ENCODE results near the gene KIF5B.
A peak's percentile ranks its signal among the peaks of the same experiment; 100 is the strongest.
"Not testable (repeated sequence)": the region's sequence is repeated elsewhere in the genome, so short reads cannot be mapped to it uniquely, and the experiment has no call there.

Gene KIF5B

DNA sequence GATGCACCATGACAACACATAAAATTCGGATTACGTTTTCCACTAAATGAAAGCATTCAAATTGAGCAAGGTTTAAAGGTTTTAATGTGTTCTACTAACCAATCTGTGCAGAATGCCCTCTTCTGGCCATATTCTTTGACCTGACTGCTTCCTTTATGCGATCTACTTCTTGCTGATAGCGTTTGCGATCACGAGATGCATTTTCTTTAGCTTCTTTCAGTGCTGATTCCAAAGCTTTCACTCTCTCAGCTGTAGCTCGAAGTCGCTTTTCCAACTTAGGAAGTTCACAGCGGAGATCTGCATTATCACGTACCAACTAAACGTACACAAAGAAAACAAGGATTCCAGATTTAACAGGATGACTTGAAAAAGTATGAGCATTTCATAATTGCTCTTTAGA is 39.2 kb downstream of the KIF5B start:
- H3K4me1 Mint-ChIP-seq, result no peaks in the 10 kb centered on the region
- H3K9me3 Mint-ChIP-seq, result no peaks in the 10 kb centered on the region
- DNase-seq (ENCODE audit: low spot score in 2 of 2), result no peak
- no peak for ATAC-seq (ENCODE audit: low read depth)
- no peak overlapping the region for H3K4me3 Mint-ChIP-seq
- no peak overlapping the region for H3K27ac Mint-ChIP-seq
- peaks cover 28% of the 10 kb centered on the region for H3K36me3 Mint-ChIP-seq
- no peaks in the 10 kb centered on the region for H3K27me3 Mint-ChIP-seq

DNA sequence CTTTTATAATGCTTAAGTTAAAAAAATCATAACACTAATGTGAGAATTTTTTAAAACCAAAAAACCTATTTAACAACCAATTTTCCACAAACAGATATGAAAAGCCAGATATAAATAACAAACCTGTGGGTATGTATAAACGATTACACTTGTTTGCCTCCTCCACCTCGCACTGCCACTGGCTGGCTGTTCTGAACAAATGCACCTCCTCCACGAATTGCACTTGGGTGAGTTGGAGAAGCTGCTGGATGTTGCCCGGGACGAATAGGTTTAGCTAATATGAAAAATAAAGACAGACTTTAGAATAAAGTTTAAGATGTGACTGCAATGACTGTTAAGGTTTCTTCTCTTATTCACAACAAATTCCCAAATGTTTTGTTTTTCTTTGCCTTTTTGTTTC is 40.8 kb downstream of the KIF5B start:
- no peaks in the 10 kb centered on the region for H3K27me3 Mint-ChIP-seq
- H3K4me3 Mint-ChIP-seq, result no peak overlapping the region
- ATAC-seq (ENCODE audit: low read depth) (no peak), DNase-seq (ENCODE audit: low spot score in 2 of 2) (no peak)
- H3K9me3 Mint-ChIP-seq, result no peaks in the 10 kb centered on the region
- H3K4me1 Mint-ChIP-seq, result no peaks in the 10 kb centered on the region
- peaks cover 23% of the 10 kb centered on the region for H3K36me3 Mint-ChIP-seq
- no peak overlapping the region for H3K27ac Mint-ChIP-seq

DNA sequence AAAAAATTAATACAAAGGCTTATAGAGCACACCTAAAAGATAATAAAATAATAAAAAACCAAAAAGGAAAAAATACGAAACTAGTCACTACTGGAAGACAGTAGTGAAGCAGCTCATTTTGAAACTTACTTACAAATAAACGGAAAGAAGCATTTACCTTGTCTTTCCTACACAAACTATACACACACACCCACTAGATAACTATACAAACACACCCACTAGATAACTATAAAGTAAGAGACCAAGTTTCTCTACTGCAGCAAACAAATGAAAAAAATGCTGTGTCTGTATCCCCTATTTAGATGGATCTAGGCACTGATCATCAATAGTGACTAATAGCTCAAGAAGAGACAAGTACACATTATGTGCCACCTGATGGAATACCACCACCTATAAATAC is 49.2 kb downstream of the KIF5B start:
- peaks cover 6% of the 10 kb centered on the region for H3K36me3 Mint-ChIP-seq
- no peak overlapping the region for H3K4me3 Mint-ChIP-seq
- ATAC-seq (ENCODE audit: low read depth), result no peak
- peaks cover 2% of the 10 kb centered on the region for H3K4me1 Mint-ChIP-seq
- no peak for DNase-seq (ENCODE audit: low spot score in 2 of 2)
- H3K27me3 Mint-ChIP-seq, result no peaks in the 10 kb centered on the region
- no peaks in the 10 kb centered on the region for H3K9me3 Mint-ChIP-seq
- no peak overlapping the region for H3K27ac Mint-ChIP-seq

DNA sequence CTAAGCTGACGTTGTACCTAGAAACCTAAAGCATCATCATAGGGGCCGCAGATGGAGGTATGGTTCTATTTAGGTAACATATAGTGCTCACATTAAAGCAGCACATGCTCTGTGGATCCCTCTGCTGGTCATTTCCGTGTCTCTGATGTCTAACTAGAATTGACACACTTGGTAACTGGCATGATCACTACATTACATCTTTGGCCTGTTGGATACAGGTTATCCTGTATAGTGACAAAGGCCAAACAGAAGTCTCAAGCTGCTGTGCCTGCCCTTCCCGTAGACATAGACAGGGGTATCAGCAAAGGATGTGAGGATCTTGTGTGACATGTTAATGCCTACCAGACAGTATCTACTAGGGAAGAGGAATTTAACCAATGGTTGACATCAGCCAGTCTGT is 51.2 kb downstream of the KIF5B start:
- H3K27ac Mint-ChIP-seq, result peak overlapping the region; percentile 45

DNA sequence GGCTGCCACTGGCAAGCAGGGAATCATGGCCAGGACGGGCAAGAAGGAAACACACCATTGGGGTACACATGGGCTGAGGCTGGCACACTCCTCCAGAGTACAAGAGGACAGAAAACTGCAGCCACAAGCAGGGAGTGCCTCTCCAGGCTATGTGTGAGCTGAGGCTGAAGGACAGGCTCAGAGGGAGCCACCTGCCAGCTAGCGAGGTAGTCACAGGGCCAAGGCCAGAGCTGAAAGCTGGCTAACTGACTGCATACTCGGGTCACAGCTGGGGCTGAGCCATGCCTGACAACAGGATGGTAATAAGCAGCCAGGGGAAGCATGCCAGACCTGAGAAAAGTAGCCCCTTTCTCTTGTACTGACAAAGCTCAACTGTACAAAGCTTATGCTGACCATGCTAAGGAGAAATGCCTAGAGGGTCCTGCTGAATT is 52.0 kb downstream of the KIF5B start:
- Mint-ChIP-seq H3K27me3 (no peaks in the 10 kb centered on the region), H3K36me3 (peaks cover 4% of the 10 kb centered on the region), H3K27ac (no peak overlapping the region), H3K4me1 (peaks cover 5% of the 10 kb centered on the region), H3K9me3 (no peaks in the 10 kb centered on the region), H3K4me3 (no peak overlapping the region)
- DNase-seq (ENCODE audit: low spot score in 2 of 2) (no peak), ATAC-seq (ENCODE audit: low read depth) (no peak)

More for the DNA sequence above, 51.2 kb downstream of the KIF5B start:
- Mint-ChIP-seq H3K27me3 (no peaks in the 10 kb centered on the region), H3K4me1 (peaks cover 5% of the 10 kb centered on the region), H3K4me3 (no peak overlapping the region), H3K9me3 (no peaks in the 10 kb centered on the region), H3K36me3 (peaks cover 4% of the 10 kb centered on the region)
- DNase-seq (ENCODE audit: low spot score in 2 of 2) (peak; percentile 21 to 28), ATAC-seq (ENCODE audit: low read depth) (peak; percentile 69)

DNA sequence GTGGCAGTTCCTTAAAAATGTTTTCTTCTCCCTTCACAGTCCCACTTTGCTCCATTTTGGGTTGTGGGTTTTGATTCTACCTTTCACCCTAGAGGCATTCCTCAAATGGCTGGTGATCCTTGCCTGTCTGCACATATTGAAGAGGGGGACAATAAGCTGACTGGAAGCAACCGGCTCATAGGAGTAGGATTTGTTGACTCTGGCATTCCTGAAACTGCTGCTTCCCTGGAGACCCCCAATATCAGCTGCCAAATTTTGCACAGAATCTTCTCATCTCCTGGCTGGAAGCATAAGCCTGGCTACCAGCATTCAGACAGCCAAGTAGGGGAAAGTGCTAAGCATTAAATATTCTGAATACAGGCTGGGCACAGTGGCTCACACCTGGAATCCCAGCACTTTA is 53.7 kb downstream of the KIF5B start:
- H3K27ac Mint-ChIP-seq, result no peak overlapping the region

DNA sequence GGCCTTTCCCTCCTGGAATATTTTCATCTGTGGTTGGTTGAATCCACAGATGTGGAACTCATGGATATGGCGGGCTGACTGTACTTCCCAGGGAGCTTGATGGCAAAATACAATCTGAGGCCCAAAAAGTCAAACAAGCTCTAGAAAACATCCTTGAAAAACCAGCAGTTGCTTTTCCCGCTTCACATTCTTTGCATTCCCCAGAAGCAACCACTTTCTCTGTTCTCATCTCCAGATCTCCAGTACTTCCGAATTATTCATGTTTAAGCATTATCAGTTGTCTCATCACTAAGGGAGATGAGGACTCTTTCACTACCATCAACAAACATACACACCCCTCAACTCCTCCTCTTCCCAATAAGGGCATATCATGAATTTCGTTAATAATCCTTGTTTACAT is 55.3 kb downstream of the KIF5B start:
- peaks cover 5% of the 10 kb centered on the region for H3K4me1 Mint-ChIP-seq
- no peaks in the 10 kb centered on the region for H3K9me3 Mint-ChIP-seq
- no peak overlapping the region for H3K27ac Mint-ChIP-seq
- no peak for ATAC-seq (ENCODE audit: low read depth)
- no peak for DNase-seq (ENCODE audit: low spot score in 2 of 2)
- no peaks in the 10 kb centered on the region for H3K36me3 Mint-ChIP-seq
- H3K4me3 Mint-ChIP-seq, result no peak overlapping the region
- no peaks in the 10 kb centered on the region for H3K27me3 Mint-ChIP-seq

More for the DNA sequence above, 53.7 kb downstream of the KIF5B start:
- H3K36me3 Mint-ChIP-seq, result no peaks in the 10 kb centered on the region
- H3K9me3 Mint-ChIP-seq, result no peaks in the 10 kb centered on the region
- H3K4me1 Mint-ChIP-seq, result peaks cover 5% of the 10 kb centered on the region
- ATAC-seq (ENCODE audit: low read depth) (no peak), DNase-seq (ENCODE audit: low spot score in 2 of 2) (no peak)
- H3K4me3 Mint-ChIP-seq, result no peak overlapping the region
- H3K27me3 Mint-ChIP-seq, result no peaks in the 10 kb centered on the region

DNA sequence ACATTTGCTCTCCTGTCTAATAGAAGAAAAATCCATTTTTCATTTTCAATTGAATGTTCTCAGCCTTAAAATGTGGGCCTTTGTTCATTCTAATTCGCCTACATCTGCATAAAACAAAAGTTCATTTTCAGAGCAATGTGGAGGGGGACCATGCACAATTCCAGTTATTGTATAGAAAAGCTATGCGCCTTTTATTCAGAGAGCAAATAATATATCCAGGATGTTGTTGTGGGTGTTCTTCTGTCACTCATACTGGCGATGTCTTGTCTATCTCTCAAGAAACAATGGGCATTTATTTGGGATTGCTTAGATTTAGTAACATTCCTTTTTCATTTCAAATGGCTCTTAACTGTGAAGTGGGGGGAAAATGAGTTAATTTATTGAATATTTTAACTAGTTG is 56.4 kb downstream of the KIF5B start:
- H3K27ac Mint-ChIP-seq, result no peak overlapping the region
- H3K36me3 Mint-ChIP-seq, result no peaks in the 10 kb centered on the region
- ATAC-seq (ENCODE audit: low read depth) (no peak), DNase-seq (ENCODE audit: low spot score in 2 of 2) (no peak)
- H3K4me1 Mint-ChIP-seq, result peaks cover 5% of the 10 kb centered on the region
- no peaks in the 10 kb centered on the region for H3K9me3 Mint-ChIP-seq
- H3K27me3 Mint-ChIP-seq, result no peaks in the 10 kb centered on the region
- H3K4me3 Mint-ChIP-seq, result no peak overlapping the region

DNA sequence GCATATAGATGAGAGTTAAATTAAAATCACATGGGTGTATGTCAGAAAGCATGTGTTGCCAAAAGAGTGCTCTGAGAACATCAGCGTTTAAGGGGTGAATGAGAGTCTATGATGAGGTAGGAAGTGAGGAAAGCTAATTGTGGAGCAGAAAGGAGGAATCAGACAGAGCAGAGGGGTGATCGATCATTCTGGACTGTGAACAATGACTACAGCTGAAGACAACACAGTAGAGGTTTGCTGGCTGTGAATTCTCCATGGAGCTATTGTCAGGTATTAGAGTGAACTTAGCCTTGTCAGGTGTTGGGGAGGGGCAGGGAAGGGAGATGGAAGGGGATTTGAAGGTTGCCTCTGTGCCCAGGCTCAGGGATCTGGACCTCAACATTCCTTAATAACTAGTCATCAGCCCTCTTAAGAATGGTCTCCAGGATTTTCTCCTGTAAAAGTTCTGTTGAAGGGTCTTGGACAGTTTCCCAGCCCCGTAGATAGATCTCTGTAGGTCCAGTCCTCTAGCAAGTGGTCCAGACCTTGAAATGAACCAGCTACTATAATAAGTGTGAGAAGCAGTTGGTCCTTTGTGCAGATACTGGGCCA is 57.1 kb downstream of the KIF5B start:
- no peaks in the 10 kb centered on the region for H3K36me3 Mint-ChIP-seq
- H3K4me1 Mint-ChIP-seq, result peaks cover 5% of the 10 kb centered on the region
- no peak overlapping the region for H3K27ac Mint-ChIP-seq
- H3K9me3 Mint-ChIP-seq, result no peaks in the 10 kb centered on the region
- no peak for ATAC-seq (ENCODE audit: low read depth)
- DNase-seq (ENCODE audit: low spot score in 2 of 2), result no peak
- peaks cover 2% of the 10 kb centered on the region for H3K27me3 Mint-ChIP-seq
- no peak overlapping the region for H3K4me3 Mint-ChIP-seq

DNA sequence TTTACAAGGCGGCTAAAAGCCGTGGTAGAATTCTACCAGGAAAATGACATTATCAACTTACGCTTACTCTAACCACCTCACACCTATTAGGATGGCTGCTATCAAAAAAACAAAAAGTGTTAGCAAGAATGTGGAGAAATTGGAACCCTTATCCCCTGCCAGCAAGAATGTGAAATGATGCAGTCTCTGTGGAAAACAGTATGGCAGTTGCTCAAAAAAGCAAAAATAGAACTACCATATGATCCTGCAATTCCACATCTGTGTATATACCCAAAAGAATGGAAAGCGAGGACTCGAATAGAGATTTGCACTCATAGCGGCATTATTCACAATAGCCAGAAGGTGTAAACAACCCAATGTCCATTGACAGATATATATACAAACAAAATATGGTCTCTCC is 61.3 kb downstream of the KIF5B start:
- ATAC-seq (ENCODE audit: low read depth), result no peak
- DNase-seq (ENCODE audit: low spot score in 2 of 2), result no peak
- Mint-ChIP-seq H3K27me3 (peaks cover 2% of the 10 kb centered on the region), H3K9me3 (no peaks in the 10 kb centered on the region), H3K4me3 (no peak overlapping the region), H3K4me1 (no peaks in the 10 kb centered on the region), H3K27ac (no peak overlapping the region), H3K36me3 (no peaks in the 10 kb centered on the region)

DNA sequence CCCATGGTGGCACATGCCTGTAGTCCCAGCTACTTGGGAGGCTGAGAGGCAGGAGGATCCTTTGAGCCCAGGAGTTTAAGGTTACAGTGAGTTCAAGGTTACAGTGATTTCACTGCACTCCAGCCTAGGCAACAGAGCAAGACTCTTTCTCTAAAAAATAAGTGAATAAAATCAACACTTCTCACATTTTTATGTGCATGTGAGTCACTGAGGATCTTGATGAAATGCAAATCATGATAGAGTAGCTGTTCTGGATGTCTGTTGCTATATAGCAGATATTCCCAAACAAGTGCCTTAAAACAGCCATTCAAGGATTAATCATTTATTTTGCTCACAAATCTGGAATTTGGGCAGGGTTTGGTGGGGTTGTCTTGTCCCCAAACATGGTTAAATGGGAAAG is 65.3 kb downstream of the KIF5B start:
- DNase-seq (ENCODE audit: low spot score in 2 of 2), result no peak
- H3K36me3 Mint-ChIP-seq, result no peaks in the 10 kb centered on the region
- H3K27me3 Mint-ChIP-seq, result peaks cover 2% of the 10 kb centered on the region

DNA sequence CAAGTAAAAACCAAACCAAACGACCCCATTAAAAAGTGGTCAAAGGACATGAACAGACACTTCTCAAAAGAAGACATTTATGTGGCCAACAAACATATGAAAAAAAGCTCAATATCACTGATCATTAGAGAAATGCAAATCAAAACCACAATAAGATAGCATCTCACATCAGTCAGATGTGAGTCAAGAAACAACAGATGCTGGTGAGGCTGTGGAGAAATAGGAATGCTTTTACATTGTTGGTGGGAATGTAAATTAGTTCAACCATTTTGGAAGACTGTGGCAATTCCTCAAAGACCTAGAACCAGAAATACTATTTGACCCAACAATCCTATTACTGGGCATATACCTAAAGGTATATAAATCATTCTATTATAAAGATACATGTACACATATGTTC is 68.4 kb downstream of the KIF5B start:
- H3K4me3 Mint-ChIP-seq; DNase-seq (ENCODE audit: low spot score in 2 of 2); H3K4me1 Mint-ChIP-seq; H3K36me3 Mint-ChIP-seq; H3K27me3 Mint-ChIP-seq; ATAC-seq (ENCODE audit: low read depth); H3K27ac Mint-ChIP-seq; H3K9me3 Mint-ChIP-seq: not testable (repeated sequence)

More for the DNA sequence above, 65.3 kb downstream of the KIF5B start:
- H3K9me3 Mint-ChIP-seq, result no peaks in the 10 kb centered on the region
- no peak for ATAC-seq (ENCODE audit: low read depth)
- no peak overlapping the region for H3K4me3 Mint-ChIP-seq
- no peaks in the 10 kb centered on the region for H3K4me1 Mint-ChIP-seq
- no peak overlapping the region for H3K27ac Mint-ChIP-seq

DNA sequence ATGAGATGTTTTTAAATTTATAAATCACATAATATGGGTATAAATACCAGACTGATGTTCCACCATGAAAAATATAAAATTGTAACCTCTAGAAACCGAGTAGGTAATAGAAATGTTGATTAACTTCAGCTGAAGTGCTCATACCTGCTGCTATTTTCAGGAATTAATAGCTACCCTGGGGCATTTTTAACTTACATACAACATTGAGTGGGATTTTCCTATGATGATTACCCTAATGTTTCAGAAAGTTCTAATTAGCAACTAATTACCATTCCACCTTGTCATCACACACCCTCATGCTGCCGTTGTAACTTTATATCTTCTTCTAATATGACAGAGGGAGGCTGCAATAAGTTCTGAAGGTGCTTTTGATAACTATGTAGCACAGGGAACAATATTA is 74.1 kb downstream of the KIF5B start:
- Mint-ChIP-seq H3K9me3 (no peaks in the 10 kb centered on the region), H3K4me3 (no peak overlapping the region), H3K36me3 (no peaks in the 10 kb centered on the region), H3K27ac (no peak overlapping the region), H3K27me3 (peaks cover 9% of the 10 kb centered on the region), H3K4me1 (peaks cover 7% of the 10 kb centered on the region)
- ATAC-seq (ENCODE audit: low read depth), result no peak
- DNase-seq (ENCODE audit: low spot score in 2 of 2), result no peak

DNA sequence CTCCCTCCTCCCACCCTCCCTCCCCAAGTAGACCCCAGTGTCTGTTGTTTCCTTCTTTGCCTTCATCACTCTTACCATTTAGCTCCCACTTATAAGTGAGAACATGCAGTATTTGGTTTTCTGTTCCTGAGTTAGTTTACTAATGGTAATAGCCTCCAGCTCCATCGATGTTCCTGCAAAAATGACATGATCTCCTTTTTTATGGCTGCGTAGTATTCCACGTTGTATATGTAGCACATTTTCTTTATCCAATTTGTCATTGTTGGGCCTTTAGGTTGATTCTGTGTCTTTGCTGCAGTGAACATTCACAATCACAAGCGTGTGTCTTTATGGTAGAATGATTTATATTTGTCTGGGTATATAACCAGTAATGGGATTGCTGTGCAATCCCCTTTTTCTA is 75.8 kb downstream of the KIF5B start:
- Mint-ChIP-seq H3K27ac (no peak overlapping the region), H3K36me3 (no peaks in the 10 kb centered on the region), H3K27me3 (peaks cover 9% of the 10 kb centered on the region), H3K9me3 (no peaks in the 10 kb centered on the region), H3K4me3 (no peak overlapping the region), H3K4me1 (peaks cover 7% of the 10 kb centered on the region)
- ATAC-seq (ENCODE audit: low read depth) (no peak), DNase-seq (ENCODE audit: low spot score in 2 of 2) (no peak)

DNA sequence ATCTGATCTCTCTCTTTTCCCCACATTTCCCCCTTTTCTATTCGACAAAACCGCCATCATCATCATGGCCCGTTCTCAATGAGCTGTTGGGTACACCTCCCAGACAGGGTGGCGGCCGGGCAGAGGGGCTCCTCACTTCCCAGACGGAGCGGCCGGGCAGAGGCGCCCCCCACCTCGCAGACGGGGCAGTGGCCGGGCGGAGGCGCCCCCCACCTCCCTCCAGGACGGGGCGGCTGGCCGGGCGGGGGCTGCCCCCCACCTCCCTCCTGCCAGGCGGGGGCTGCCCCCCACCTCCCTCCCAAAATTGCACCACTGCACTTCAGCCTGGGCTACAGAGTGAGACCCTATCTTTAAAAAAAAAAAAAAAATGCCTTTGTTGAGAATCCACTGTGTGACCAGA is 77.2 kb downstream of the KIF5B start:
- not testable (repeated sequence) for DNase-seq (ENCODE audit: low spot score in 2 of 2); ATAC-seq (ENCODE audit: low read depth); H3K4me3 Mint-ChIP-seq; H3K36me3 Mint-ChIP-seq; H3K27me3 Mint-ChIP-seq; H3K9me3 Mint-ChIP-seq; H3K27ac Mint-ChIP-seq; H3K4me1 Mint-ChIP-seq
